DOHH2 (cell line): ENCODE measurements around the gene MYBPH.

ENCODE experiments used
- EZH2phosphoT487 ChIP-seq: fragments of 200-600 bp; sonication (generic); IDR thresholded peaks from 2 replicates; pipeline ENCODE4 v1.6.1; 2017; ENCODE audit warnings: borderline replicate concordance, mild to moderate bottlenecking, antibody characterized with exemption, low read length, moderate library complexity, mixed read lengths
- TF ChIP-seq, protein P1 (sequence below): fragments of 200-600 bp; sonication (generic); IDR thresholded peaks from one replicate; pipeline ENCODE4 v1.5.1; 2014; ENCODE audit warnings: antibody characterized with exemption, mild to moderate bottlenecking, low read depth, low read length; ENCODE audit not compliant: poor library complexity, severe bottlenecking

GRCh38 chr1:203170625-203171330 is 4.8 kb downstream of the MYBPH start:
- TF ChIP-seq, protein P1, sequence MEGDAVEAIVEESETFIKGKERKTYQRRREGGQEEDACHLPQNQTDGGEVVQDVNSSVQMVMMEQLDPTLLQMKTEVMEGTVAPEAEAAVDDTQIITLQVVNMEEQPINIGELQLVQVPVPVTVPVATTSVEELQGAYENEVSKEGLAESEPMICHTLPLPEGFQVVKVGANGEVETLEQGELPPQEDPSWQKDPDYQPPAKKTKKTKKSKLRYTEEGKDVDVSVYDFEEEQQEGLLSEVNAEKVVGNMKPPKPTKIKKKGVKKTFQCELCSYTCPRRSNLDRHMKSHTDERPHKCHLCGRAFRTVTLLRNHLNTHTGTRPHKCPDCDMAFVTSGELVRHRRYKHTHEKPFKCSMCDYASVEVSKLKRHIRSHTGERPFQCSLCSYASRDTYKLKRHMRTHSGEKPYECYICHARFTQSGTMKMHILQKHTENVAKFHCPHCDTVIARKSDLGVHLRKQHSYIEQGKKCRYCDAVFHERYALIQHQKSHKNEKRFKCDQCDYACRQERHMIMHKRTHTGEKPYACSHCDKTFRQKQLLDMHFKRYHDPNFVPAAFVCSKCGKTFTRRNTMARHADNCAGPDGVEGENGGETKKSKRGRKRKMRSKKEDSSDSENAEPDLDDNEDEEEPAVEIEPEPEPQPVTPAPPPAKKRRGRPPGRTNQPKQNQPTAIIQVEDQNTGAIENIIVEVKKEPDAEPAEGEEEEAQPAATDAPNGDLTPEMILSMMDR = no peak
- no peak for TF ChIP-seq EZH2phosphoT487
